Activated CD4-positive, alpha-beta T cell treated with anti-CD3 and anti-CD28 coated beads, Interleukin-2, amount 50 U/mL, for 1 hour (primary cell): ENCODE results near the gene NRG3.
"Not testable (repeated sequence)": the region's sequence is repeated elsewhere in the genome, so short reads cannot be mapped to it uniquely, and the experiment has no call there.

ENCODE experiments used
- DNase-seq: peaks from one replicate; pipeline ENCODE4 v3.0.0-alpha.2; 2020

Gene NRG3

DNA sequence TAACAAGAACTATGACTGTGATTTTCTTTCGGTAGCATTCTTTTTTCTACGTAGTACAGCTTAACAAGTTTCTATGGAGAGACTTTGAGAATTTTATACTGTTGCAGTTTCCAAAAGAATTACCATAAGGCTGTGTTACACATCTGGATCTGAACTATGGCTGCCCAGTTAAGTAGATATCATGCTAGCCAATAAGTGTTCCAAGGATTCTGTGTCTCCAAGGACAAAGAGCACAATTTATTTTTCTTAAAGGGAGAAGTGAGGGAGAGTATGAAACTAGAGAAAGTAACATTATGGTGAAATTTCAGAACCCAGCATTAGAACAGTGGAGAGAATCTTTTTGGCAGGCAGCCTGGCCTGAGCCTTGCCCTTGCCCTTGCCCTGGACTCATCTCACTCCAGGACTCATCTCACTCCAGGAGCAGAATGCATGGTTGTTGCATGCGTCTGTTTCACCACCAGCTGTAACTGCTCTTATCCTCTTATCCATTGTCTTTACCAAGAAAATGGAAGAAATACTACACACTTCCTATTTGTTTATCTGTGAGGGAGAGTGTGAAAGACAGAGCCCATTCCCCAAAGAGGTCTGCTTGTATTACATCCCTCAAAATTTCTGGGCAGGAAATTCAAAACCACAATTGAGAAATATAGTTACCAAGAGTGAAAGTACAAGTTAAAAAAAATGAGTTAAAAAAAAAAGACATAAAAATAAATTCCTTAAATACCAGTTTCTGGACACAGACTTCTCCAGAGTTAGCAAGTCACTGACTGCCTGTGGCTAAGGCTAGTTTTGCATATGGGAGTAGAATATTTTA lies 1067.5 kb downstream of the NRG3 start:
- no peak for DNase-seq

DNA sequence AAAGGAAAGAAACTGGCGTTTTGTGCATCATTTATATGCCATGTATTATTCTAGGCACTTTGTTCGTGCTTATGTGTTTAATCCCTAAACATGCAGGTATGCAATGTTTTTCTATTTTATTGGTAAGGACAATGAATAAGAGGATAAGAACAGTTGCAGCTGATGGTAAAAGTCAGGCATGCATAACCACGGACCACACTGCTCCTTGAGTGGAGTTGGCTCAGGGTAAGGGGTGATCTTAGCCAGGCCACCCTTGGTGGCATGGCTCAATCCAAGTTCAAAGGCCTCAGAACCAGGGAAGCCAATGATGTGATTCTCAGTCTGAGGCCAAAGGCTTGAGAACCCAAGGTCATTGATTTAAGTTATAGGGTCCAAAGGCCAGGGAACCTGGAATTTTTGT lies 1068.1 kb downstream of the NRG3 start:
- no peak for DNase-seq

DNA sequence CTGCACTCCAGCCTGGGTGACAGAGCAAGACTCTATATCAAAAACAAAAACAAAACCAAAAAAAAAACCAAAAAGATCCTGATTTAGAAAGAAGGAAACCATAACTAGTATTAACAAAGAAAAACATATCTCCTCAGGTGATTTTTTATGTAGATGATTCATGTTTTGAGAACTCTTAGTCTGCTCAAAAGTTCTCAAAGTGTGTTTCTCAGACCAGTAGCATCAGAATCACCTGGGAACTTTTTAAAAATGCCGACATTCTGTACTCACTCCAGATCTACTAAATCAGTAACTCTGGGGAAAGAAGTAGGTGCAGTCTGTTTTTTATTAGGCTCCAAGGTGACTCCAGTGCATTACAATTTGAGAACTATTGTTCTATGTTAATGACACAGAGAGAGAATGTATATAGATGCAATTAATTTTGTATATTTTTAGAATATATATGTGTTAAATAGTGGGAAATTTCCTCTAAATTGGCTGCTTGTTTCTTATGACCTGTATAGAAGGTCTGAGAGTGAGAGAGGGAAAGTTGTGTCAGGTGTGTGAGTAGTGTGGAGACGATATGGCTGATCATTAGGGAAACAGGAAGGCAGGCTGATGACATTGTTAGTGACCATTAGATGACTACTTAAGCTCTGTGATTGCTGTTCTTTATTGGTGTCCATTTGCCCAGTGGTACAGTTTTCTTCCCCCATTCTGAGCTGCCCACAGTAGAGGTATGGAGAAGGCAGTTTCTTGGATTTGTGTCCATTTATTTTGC lies 1075.0 kb downstream of the NRG3 start:
- no peak for DNase-seq

DNA sequence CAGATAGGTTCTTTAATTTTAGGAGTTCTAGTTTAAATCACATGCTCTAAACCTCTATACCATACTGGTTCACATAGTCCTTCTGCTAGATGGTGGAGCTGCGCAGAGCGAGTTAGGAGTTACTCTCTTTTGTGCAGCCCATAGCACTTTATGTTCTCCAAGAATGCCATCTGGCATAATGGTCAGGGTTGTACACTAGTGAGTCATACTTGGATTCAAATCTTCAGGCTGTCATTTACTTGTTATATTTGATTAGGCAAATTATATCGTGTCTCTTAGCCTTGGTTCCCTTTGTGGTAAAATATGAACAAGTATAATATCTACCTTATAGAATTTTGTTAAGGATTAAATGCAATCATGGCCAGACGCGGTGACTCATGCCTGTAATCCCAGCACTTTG lies 1078.3 kb downstream of the NRG3 start:
- DNase-seq: no peak

DNA sequence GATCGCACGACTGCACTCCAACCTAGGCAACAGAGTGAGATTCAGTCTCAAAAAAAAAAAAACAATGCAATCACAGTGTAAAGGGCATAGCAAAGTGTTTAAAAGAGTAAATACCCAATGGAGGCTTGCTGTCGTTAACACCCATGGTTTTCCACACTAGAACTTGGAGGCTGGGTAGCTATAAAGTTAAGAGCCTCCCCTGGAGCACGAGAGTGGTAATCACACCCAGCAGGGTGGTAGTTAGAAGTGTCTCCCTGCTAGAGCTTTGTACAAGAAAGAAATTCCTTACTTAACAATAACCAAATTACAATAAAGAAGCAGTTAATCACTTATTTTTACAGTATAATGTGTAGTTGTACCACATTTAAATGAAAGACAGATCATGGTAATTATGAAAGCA lies 1078.9 kb downstream of the NRG3 start:
- no peak for DNase-seq

DNA sequence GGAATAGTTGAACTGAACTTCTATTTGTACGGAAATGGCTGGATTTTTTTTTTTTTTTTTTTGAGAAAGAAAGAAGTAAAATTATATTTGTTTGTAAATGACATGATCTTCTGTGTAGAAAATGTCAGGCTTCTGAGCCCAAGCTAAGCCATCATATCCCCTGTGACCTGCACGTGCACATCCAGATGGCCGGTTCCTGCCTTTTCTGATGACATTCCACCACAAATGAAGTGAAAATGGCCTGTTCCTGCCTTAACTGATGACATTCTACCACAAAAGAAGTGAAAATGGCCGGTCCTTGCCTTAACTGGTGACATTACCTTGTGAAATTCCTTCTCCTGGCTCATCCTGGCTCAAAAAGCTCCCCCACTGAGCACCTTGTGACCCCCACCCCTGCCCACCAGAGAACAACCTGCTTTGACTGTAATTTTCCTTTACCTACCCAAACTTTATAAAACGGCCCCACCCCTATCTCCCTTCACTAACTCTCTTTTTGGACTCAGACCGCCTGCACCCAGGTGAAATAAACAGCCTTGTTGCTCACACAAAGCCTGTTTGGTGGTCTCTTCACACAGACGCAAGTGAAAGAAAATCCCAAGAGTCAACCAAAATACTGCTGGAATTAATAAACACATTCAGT lies 1085.5 kb downstream of the NRG3 start:
- not testable (repeated sequence) for DNase-seq

DNA sequence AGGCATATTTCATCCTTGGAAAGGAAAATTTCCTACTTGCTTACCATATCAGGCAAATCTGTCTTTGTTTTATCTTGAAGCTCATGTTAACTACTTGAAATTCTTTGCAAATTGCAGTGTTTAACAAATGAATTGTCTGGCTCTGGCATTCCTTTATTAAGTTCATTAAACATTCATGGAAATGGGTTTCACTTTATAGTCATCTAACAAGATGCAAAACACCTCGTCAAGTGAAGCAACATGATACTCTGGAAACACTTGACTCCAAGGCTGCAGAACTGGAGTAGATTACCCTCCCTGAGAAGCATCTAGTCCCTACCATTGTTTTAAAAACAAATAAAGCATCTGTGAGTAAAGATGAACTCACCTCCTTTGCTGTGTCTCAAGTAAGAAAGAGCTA lies 1086.9 kb downstream of the NRG3 start:
- no peak for DNase-seq

DNA sequence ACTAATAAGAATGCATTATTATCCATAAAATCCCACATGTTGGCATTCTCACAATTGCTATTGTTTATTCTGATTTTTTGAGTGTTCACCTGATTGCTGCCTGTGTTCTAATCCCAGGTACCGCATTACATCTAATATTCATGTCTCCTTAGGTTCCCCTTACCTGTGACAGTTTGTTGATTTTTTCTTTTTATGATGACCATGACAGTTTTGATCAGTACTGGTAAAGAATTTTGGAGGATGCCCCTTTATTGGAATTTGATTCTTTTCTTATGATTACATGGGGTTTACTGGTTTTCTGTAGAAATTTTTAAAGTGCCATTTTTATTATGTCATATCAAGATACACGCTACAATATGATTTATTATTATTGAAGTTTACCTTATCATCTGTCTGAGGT lies 1091.1 kb downstream of the NRG3 start:
- no peak for DNase-seq

DNA sequence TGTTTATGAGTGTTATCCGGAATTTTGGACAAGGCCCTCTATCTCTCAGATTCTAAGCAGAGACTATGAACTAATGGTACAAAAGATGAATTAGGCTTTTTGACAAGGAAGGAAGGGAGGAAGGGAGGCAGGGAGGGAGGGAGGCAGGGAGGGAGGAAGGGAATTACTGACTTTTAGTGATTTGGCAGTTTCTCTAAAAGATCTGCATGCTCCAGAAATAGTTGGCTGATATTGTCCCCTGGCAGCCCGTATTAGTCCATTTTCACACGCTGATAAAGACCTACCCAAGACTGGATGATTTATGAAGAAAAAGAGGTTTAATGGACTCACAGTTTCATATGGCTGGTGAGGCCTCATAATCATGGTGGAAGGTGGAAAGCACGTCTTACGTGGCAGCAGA lies 1093.5 kb downstream of the NRG3 start:
- no peak for DNase-seq

DNA sequence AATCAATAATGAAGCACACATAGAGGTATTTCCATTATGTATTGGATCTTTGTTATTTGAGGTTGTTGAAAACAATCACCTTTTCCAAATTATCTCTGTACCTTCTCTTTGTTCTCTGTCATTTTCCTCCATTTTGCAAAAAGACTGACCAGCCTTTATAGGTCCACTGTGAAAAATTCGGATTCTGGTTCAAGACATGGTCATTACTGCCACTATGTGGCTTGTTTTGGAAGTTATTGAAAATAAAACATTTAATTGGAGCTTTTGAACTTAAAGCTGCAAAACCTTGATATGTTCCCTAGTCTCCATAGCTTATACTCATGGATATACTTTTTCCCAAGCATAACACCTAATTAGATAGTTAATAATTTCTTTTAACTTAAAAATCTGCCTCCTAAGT lies 1094.4 kb downstream of the NRG3 start:
- DNase-seq: no peak

DNA sequence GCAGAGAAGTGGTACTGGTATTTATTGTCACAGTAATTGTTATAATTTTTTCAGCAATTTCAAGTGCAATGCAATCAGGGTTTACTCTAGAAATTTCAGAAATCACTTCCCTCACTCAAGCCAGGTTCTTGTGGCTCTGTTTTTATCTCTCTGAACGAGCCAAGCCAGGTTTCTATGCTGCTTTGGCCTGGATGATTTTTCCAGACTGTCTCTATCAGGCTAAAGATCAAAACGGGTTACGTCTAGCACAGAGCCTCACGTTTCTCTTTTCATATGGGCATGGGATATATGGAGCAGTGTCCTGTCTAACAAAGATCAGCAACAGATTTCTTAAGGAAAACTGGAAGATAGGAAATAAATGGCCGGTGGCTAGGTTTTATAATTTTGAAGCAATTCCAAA lies 1105.3 kb downstream of the NRG3 start:
- no peak for DNase-seq

DNA sequence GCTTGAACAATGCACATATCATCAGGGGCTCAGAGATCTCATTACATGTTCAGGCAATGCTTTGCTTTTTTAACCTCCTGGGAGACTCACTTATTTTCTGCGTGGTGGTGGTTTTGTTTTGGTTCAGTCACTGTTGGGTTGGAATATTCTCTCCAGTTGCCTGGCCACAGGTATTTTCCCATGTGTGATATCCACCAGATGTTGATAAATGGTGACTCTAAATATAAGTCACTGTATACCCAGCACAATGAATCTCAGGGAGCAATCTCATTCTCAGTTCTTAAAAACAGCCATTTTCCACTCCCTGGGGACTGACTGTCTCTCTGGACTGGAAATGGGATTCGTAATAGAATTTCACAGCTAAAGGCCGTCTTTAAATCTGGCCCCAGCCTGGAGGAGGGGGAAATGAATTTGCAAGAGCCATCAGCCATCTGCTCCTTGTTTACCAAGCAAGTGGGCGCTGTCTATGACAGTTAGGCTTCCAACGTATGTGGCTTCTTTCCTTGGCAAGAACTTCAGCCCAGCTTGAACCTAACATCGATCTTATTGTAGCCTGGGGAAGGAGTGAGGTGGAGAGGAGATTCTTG lies 1106.2 kb downstream of the NRG3 start:
- DNase-seq: no peak

DNA sequence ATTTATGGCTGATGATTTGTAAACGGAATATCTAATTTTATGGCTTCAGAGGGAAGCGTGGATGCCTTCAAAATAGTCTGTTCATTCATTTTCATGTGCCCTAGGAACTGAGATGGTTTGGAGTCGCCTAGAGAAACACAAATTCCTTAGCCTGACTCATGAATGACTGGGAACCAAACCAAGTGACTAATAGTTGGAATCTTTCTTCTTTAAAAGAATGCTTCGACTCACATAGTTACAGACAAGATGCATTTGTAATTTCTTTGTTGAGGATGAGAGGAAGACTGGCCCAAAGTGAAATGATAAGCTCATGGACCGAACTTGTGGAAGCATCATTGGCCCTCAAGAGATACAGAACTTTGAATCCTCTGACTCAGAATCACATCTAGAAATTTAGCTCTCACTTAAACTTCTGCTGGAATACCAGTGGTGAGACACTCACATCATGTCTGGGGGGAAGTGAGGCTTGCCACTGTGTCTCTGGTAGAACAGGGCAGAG lies 1107.2 kb downstream of the NRG3 start:
- DNase-seq: no peak

DNA sequence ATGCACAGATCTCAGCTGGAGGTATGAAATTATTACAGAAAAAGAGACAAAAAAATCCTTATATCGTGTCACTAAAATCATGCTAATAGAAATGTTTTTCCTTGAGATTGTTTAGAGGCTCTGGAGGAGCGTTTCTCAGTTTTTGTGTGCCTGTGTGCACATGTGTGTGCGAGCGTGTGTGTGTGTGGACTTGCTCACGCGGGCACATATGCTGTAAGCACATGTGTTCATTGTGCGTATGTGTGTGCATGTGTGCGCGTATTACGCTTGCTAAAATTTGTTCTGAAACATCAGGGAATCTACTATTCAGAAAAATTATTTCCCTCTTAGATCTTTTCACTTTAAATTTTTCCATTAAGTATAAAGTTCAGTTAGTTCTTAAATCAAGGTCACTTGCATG lies 1111.2 kb downstream of the NRG3 start:
- DNase-seq: no peak

DNA sequence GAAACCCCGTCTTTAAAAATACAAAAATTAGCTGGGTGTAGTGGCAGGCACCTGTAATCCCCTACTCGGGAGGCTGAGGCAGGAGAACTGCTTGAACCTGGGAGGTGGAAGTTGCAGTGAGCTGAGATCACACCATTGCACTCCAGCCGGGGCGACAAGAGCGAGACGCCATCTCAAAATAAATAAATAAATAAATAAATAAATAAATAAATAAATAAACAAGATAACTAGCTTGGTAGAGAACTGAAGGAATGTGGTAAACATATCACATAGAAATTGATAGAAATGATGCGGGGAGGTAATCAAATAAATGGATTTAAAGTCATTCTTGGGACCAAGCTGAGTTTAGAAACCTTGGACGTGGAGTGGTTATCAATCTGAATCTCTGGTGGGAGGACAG lies 1131.5 kb downstream of the NRG3 start:
- not testable (repeated sequence) for DNase-seq

DNA sequence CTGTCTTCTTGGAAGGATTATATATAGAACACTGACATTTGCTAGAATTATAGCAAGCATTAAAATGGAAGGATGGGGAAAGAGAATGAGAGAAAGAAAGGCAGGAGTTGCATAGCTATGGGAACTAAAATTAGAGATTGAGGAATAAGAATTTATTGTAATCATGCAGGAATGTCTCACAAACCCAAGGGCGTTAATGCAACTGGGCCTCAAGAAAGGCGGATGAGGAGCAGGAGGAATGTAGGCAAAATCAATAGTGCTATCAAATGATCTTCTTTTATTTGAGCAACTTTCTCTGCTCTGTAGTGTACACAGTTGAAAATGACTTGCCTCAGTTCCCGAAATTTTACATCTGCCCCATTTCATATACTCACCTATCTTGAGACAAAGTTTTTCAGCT lies 1132.5 kb downstream of the NRG3 start:
- DNase-seq: no peak

DNA sequence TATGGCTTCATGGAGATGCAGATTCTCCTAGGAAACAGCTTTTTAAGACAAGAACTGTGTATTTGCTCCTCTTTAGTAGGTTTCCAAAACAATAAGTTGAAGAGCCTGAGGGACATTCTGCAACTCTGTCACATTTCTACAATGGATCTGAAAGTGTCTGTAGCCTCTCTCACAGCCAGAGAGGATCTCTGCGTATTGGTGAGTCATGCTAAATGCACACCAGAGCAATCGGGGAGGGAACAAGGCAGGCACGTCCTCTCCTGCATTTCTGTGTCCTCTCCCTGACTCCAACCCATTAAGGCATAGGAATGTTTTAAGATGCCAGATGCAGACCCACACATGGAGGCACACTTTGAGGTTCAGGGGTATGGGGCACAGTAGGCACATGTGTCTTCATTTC lies 1137.9 kb downstream of the NRG3 start:
- DNase-seq: no peak

DNA sequence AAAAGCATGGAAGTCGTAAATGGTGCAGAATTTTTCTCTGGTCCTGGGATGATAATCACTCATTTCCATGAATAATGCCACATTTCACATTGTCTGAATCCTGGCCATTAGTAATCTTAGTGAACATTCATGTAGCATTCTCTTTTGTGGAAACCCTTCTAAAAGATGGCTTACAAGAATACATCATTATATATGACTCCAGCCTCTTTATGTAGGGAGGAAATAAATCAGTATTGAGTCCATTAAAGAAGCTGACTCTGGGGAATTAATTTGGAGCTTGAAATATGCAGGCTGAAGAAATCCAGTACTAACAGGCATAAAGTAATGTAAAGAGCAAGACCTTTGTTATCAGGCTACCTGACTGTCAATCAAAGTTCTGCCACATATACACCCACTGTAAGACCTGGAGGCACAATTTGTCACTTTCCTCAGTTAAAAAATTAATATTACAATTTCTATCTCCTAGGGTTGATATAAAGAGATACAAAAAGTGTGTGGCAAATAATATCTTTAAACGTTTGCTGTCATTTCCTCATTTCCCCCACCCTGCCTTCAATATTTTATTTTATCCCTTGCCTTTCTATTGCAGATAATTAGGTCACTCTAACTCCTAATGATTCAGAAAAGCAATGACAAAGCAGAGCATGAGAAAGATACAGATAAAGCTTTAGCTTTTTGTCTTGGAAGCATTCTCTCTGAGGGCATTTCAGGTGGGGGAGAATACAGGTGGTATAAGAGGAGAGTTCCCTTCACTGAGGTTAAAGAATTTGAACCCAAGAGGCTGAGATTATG lies 1142.3 kb downstream of the NRG3 start:
- DNase-seq: no peak

DNA sequence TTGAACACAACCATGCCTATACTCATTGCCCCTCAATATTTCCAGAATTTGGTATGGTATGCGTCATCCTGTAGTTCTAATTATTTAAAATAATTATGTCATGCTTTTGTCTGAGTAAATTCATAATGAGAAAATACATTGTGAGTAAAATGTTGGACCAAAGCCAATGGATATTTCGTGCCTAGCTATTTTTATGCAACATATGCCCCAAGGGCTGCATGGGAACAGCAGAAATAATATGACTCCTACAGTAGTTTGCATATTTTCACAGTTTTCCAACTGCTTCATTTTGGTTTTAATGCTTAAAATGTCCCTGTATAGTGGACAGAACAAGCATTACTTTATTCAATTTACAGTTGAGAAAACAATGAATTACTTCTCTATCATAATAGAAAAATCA lies 1148.7 kb downstream of the NRG3 start:
- DNase-seq: no peak
